ENCODE measurements around the gene KLHL4. TPM values are rescaled to one million over a fixed set of nuclear protein-coding genes. Genes with fewer than 3 reads are reported as not detected.

The KLHL4 gene
- total and polyA plus RNA-seq, 2 of the 13 experiments (the other 11 are each of a cell fraction or from before 2014, with no cell fraction given): 0.15 TPM; not detected in 1

DNA sequence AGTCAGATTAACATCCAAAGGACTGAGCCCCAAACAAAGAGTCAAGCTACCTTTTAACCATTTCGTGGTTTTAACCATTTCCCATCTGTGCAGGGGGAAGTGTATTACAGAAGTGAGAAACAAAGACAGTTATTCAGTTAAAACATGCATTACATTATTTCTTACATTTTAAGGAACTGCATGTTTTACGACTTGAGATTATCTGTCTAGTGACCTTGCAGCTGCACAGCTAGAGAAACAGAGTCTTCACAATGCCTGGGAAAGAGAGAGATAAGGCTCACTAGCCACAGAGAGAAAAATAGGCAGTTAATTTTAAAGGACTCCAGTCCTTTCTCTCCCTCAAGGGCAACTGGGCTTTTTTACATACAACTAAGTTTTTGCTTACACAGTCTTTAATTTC, 48.7 kb upstream of the KLHL4 start:
- no peak overlapping the region for H3K9ac ChIP-seq (ENCODE audit: insufficient read depth, low read depth, low read length)
- CTCF ChIA-PET (ENCODE audit: low intra/inter-chr PET ratio, low total read pairs): no interaction called here
- H3K9me3 ChIP-seq (ENCODE audit: low read length): no peaks in the 10 kb centered on the region
- 0% methylated on average over 1 of the region's 2 CpGs for WGBS (ENCODE audit: low lambda C conversion rate)
- H4K20me1 ChIP-seq (ENCODE audit: insufficient read depth, low read length): no peaks in the 10 kb centered on the region
- DNase-seq (ENCODE audit: low spot score): no peak
- no peaks in the 10 kb centered on the region for H3K4me1 ChIP-seq (ENCODE audit: insufficient read depth, low read length)
- H3K4me2 ChIP-seq (ENCODE audit: low read depth, low read length): no peak overlapping the region
- no peak overlapping the region for H3K27ac ChIP-seq (ENCODE audit: extremely low read length, insufficient read depth, low read length)
- no peak overlapping the region for H3K4me3 ChIP-seq (replicated peaks in 1 of 3; ENCODE audit: insufficient read depth in 1 of 3, low read depth in 2 of 3, low read length in 3 of 3)
- intact Hi-C loops (cut with micrococcal nuclease; ENCODE audit: unreplicated experiment) (no loop called here), in situ Hi-C loops (cut with HindIII; ENCODE audit: extremely low pct_ligation_motif_present, low pct_unique_long_range_greater_than_20kb) (no loop called here)
- TF ChIP-seq, protein P1, sequence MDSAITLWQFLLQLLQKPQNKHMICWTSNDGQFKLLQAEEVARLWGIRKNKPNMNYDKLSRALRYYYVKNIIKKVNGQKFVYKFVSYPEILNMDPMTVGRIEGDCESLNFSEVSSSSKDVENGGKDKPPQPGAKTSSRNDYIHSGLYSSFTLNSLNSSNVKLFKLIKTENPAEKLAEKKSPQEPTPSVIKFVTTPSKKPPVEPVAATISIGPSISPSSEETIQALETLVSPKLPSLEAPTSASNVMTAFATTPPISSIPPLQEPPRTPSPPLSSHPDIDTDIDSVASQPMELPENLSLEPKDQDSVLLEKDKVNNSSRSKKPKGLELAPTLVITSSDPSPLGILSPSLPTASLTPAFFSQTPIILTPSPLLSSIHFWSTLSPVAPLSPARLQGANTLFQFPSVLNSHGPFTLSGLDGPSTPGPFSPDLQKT (CRISPR knock-in tag; IDR thresholded peaks at IDR 0.05; ENCODE audit: borderline replicate concordance): no peak
- TF ChIP-seq GABPA (IDR thresholded peaks at IDR 0.05; ENCODE audit: low read depth, low read length) (no peak), GABPA (CRISPR knock-in tag; IDR thresholded peaks at IDR 0.05; ENCODE audit: low read depth) (no peak), ETV5 (CRISPR knock-in tag; IDR thresholded peaks at IDR 0.05; ENCODE audit: borderline replicate concordance) (no peak), FOXO1 (CRISPR knock-in tag; IDR thresholded peaks at IDR 0.05) (no peak), NBN (conservative IDR thresholded peaks at IDR 0.05) (no peak), ZNF703 (CRISPR knock-in tag; IDR thresholded peaks at IDR 0.05; ENCODE audit: borderline replicate concordance) (no peak), ZNF441 (CRISPR knock-in tag; IDR thresholded peaks at IDR 0.05; ENCODE audit: borderline replicate concordance) (no peak), ZNF775 (CRISPR knock-in tag; IDR thresholded peaks at IDR 0.05; ENCODE audit: borderline replicate concordance) (no peak), MEF2D (CRISPR knock-in tag; IDR thresholded peaks at IDR 0.05) (no peak), CBX2 (IDR thresholded peaks at IDR 0.05; ENCODE audit: low read depth, low read length) (no peak), CBX2 (CRISPR knock-in tag; IDR thresholded peaks at IDR 0.05; ENCODE audit: low read depth) (no peak)
- TF ChIP-seq, protein P2, sequence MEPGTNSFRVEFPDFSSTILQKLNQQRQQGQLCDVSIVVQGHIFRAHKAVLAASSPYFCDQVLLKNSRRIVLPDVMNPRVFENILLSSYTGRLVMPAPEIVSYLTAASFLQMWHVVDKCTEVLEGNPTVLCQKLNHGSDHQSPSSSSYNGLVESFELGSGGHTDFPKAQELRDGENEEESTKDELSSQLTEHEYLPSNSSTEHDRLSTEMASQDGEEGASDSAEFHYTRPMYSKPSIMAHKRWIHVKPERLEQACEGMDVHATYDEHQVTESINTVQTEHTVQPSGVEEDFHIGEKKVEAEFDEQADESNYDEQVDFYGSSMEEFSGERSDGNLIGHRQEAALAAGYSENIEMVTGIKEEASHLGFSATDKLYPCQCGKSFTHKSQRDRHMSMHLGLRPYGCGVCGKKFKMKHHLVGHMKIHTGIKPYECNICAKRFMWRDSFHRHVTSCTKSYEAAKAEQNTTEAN (CRISPR knock-in tag; conservative IDR thresholded peaks at IDR 0.05): no peak
- no TSS peak for BruUV-seq (replicated peaks)
- H3K36me3 ChIP-seq (replicated peaks in 1 of 2; ENCODE audit: control insufficient read depth in 1 of 2, insufficient read depth in 2 of 2, low read length in 2 of 2): no peaks in the 10 kb centered on the region
- no peaks in the 10 kb centered on the region for H3K79me2 ChIP-seq (ENCODE audit: insufficient read depth, low read length)
- H2AFZ ChIP-seq (ENCODE audit: low read length): no peak overlapping the region
- H3K27me3 ChIP-seq (ENCODE audit: control insufficient read depth in 1 of 2, insufficient read depth in 2 of 2, low read length in 2 of 2): no peaks in the 10 kb centered on the region
- ATAC-seq: no peak
- FAIRE-seq: no peak
- POLR2A ChIA-PET: no interaction called here
